NCI-H1436 treated with DMSO at 0.1 percent for 48 hours (cell line): ENCODE measurements around the gene PRXL2C.

ENCODE experiments used
- DNase-seq: peaks from one replicate; lab custom pipeline; 2025; lab: John Stamatoyannopoulos, UW

PRXL2C gene

DNA sequence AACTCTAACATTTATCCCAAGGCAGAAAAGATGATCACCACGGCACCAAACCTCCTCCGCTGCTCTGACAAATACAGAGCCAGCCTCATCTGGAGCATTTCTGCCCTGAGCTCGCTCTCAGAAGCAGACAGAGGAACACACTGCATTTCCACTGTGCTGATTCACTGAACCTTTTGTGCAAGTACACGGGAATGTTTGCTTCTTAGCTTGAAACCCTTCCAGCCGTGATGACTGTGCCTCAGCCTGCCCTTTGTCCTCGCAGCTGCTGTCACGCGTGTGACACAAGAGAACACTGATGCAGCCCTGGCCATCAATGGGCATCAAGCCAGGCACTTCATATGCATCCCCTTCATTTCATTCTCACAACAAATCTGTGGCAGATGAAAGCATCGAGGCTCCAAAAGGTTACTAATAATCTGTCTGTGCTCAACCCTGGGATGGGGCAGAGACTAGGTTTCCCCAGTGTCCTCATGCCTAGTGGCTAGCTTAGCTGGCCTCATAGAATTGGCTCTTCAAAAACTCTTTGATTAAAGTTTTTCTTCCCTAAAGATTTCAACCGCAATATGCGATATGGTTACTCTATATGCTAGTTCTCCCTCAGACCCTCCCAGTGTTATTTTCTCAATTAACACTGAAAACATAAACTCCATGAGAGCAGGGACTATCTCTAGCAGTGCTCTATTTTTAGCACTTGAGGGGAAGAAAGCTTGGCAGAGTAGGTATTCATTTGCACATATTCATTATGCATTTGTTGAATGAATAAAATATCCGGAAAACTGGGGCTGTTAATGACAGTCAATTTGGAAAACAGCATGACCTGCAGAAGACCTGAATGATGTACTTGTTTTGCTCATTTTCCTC is 42.8 kb downstream of the PRXL2C start:
- no peak for DNase-seq

DNA sequence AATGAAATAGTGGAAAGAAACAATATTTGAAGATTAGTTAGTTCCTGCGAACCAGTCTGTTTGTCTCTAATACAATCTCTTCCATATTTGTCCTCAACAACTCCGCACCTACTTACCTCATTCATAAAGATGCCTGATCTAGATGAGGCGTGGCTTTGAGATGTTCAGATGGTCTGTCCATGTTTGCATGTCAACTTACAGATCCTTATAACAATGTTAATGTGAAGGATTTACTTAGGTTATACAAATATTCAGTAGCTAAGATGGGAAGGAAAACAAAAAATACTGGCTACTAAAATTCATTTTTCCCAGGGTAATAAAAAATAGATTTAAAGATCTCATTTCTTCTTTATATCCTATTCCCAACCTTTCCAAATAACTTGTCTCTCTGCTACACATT is 43.8 kb downstream of the PRXL2C start:
- no peak for DNase-seq

- DNase-seq = no peak
Observed at GRCh38 chr9:96609732-96610131, 45.4 kb downstream of the PRXL2C start.

DNA sequence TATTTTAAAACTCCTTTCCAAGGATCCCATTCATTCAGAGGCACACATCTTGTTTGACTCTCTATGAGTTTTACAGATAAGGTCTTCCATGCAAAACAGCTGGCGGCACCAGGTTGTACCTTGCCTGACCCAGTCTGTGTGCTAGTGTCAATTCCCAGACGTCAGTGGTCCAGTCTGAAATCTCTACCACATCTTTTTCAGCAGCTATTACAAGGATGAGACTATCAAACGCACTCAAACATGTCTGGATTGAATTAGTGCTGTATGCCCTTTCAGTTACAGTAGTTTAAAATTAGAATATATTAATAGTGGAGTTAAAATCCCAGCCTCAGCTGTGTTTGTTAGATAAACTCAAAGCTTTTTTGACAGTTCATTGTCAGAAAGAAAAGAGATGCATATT is 47.1 kb downstream of the PRXL2C start:
- DNase-seq = no peak

- no peak for DNase-seq
Observed at GRCh38 chr9:96605328-96605727, 49.8 kb downstream of the PRXL2C start.

- no peak for DNase-seq
Observed at GRCh38 chr9:96604004-96604319, 51.2 kb downstream of the PRXL2C start.

GRCh38 chr9:96603305-96604003 is 51.7 kb downstream of the PRXL2C start:
- no peak for DNase-seq

- DNase-seq = no peak
Observed at GRCh38 chr9:96599298-96599697, 55.8 kb downstream of the PRXL2C start.

DNA sequence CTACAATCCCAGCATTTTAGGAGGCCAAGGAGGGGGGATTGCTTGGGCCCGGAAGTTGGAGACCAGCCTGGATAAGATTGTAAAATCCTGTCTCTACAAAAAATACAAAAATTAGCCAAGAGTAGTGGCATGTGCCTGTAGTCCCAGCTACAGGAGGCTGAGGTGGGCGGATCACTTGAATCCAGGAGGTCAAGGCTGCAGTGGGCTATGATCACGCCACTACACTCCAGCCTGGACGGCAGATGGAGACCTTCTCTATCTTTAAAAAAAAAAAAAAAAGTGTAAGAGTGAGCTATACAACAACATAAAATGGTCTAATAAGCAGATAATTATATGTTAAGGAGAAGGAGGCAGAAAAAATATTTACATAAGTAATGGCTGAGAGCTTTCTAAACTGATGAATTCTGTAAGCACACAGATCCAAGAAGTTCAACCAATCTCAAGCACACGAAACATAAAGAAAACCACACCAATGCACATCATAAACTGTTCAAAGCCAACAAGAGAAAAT is 58.5 kb downstream of the PRXL2C start:
- DNase-seq = peak; percentile 48
